ENCODE measurements around the gene AFAP1L2.

GRCh38 chr10:114289096-114289436 lies 115.2 kb downstream of the AFAP1L2 start:
- TF ChIP-seq NR0B1 (IDR thresholded peaks at IDR 0.05; ENCODE audit: partially characterized antibody) (no peak), HINFP (tag; conservative IDR thresholded peaks at IDR 0.05; ENCODE audit: low read depth) (no peak), VEZF1 (CRISPR knock-in tag; IDR thresholded peaks at IDR 0.05) (no peak), SPI1 (IDR thresholded peaks at IDR 0.05; ENCODE audit: borderline replicate concordance, low read depth, low read length) (no peak), NR2F6 (CRISPR knock-in tag; IDR thresholded peaks at IDR 0.05) (no peak), PREB (CRISPR knock-in tag; IDR thresholded peaks at IDR 0.05) (no peak), CBFB (CRISPR knock-in tag; IDR thresholded peaks at IDR 0.05) (no peak), ELK1 (CRISPR knock-in tag; IDR thresholded peaks at IDR 0.05) (no peak), ZFX (CRISPR knock-in tag; IDR thresholded peaks at IDR 0.05) (no peak)

Measured in K562 (cell line).